HL-60 (cell line): ENCODE data around the gene CACNA1S.

Experiments used
- DNase-seq, 2 experiments: peaks; one replicate each; pipeline ENCODE4 v3.0.0-alpha.2; 2010 to 2020; ENCODE audit warnings: low read depth in 1 of 2, low spot score in 1 of 2
- H3K27ac ChIP-seq: fragments of 250-450 bp; sonication (Bioruptor Pico); replicated peaks from 2 replicates; pipeline ENCODE4 v1.5.1; 2020; ENCODE audit warnings: mild to moderate bottlenecking, moderate library complexity
- H3K27me3 ChIP-seq: fragments of 250-450 bp; sonication (Bioruptor Pico); 2 replicates; pipeline ENCODE4 v1.5.1; 2021; ENCODE audit warnings: mild to moderate bottlenecking, moderate library complexity; ENCODE audit not compliant: insufficient read depth, poor library complexity, severe bottlenecking
- H3K4me3 ChIP-seq: replicated peaks from 2 replicates; pipeline ENCODE4 v1.5.1; 2011; ENCODE audit warnings: mild to moderate bottlenecking, control low read depth, low read length; ENCODE audit not compliant: insufficient read depth
- GABPA ChIP-seq: IDR thresholded peaks from 2 replicates; pipeline ENCODE4 v1.6.1; 2012; ENCODE audit warnings: low read depth
- POLR2AphosphoS5 ChIP-seq: IDR thresholded peaks from 2 replicates; pipeline ENCODE4 v1.6.1; 2012; ENCODE audit warnings: low read depth
- REST ChIP-seq: IDR thresholded peaks from 2 replicates; pipeline ENCODE4 v1.6.1; 2012; ENCODE audit warnings: low read depth; ENCODE audit not compliant: insufficient replicate concordance
- SPI1 ChIP-seq: IDR thresholded peaks from 2 replicates; pipeline ENCODE4 v1.6.1; 2012; ENCODE audit warnings: low read depth, mild to moderate bottlenecking, borderline replicate concordance
- TF ChIP-seq, protein P1 (sequence below): IDR thresholded peaks from one replicate; pipeline ENCODE4 v1.5.1; 2011; ENCODE audit warnings: low read length, control low read depth, inconsistent platforms; ENCODE audit not compliant: insufficient read depth

CACNA1S gene

DNA sequence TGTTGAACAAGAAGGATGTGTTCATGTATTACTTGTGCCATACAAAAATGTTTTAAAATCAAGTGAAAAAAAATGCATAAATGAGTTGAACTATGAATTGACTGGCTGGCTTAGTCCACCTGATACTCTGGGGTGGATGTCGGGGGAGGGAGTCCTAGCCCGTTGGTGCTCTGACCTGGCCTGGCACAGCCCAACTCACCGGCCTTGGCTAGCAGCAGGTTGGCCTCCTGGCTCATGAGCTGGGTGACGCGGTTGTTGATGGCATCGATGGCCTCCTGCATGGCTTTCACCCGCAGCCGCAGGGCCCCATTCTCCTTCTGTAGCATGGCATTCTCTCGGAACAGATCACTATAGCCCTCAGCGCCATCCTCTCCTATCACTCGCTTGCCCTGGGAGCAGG is 110.3 kb downstream of the CACNA1S start:
- H3K4me3 ChIP-seq, result no peak overlapping the region
- H3K27ac ChIP-seq, result no peak overlapping the region
- TF ChIP-seq REST, result no peak
- TF ChIP-seq POLR2AphosphoS5, result no peak
- TF ChIP-seq GABPA, result no peak
- TF ChIP-seq SPI1, result no peak
- TF ChIP-seq, protein P1, sequence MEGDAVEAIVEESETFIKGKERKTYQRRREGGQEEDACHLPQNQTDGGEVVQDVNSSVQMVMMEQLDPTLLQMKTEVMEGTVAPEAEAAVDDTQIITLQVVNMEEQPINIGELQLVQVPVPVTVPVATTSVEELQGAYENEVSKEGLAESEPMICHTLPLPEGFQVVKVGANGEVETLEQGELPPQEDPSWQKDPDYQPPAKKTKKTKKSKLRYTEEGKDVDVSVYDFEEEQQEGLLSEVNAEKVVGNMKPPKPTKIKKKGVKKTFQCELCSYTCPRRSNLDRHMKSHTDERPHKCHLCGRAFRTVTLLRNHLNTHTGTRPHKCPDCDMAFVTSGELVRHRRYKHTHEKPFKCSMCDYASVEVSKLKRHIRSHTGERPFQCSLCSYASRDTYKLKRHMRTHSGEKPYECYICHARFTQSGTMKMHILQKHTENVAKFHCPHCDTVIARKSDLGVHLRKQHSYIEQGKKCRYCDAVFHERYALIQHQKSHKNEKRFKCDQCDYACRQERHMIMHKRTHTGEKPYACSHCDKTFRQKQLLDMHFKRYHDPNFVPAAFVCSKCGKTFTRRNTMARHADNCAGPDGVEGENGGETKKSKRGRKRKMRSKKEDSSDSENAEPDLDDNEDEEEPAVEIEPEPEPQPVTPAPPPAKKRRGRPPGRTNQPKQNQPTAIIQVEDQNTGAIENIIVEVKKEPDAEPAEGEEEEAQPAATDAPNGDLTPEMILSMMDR, result no peak
- DNase-seq, result no peak
- H3K27me3 ChIP-seq, result no peaks in the 10 kb centered on the region

GRCh38 chr1:201000391-201000790 is 111.8 kb downstream of the CACNA1S start:
- no peaks in the 10 kb centered on the region for H3K27me3 ChIP-seq
- no peak overlapping the region for H3K27ac ChIP-seq
- TF ChIP-seq, protein P1, result no peak
- TF ChIP-seq SPI1 (no peak), GABPA (no peak), POLR2AphosphoS5 (no peak), REST (no peak)
- no peak overlapping the region for H3K4me3 ChIP-seq
- no peak for DNase-seq

DNA sequence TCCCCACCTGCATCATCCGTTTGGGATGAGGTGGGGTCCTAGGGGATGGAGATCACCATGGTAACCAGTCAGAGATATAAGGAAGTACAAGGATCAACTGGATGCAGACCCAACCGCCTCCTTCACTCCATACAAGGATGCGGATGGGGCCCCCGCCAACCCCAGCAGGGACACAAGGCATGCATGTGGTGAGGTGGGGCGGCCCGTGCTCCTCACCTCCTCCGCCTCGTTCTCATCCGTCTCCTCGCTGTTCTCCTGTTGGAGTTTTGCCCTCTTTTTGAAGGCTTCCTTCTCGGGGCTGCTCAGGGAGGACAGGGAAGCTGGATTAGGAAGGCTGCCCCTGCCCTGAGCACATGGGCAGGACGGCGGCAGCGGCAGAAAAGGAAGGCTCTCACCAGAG is 112.6 kb downstream of the CACNA1S start:
- Histone ChIP-seq H3K27me3 (no peaks in the 10 kb centered on the region), H3K27ac (no peak overlapping the region), H3K4me3 (no peak overlapping the region)
- DNase-seq, result no peak
- TF ChIP-seq, protein P1, result no peak
- TF ChIP-seq REST, result no peak
- TF ChIP-seq SPI1, result no peak
